WTC11 (cell line): ENCODE results near the gene TRIM5. TPM values are rescaled to one million over a fixed set of nuclear protein-coding genes. Genes with fewer than 3 reads are reported as not detected.

Source experiments
- ATAC-seq: fragments of 200-7000 bp; cut with Tn5 transposase; 2 replicates; pipeline ENCODE4 v1.10.0; 2021; ENCODE audit warnings: mild to moderate bottlenecking, moderate library complexity
- CTCF ChIA-PET: fragments of 300-600 bp; sonication (Branson Sonifier 250); formaldehyde crosslinking; loops from one replicate; lab custom pipeline; 2021; ENCODE audit warnings: antibody characterized with exemption; lab: Charles Lee
- POLR2A ChIA-PET: fragments of 350-600 bp; sonication (Branson Sonifier 250); formaldehyde crosslinking; loops from one replicate; lab custom pipeline; 2021; ENCODE audit warnings: antibody characterized with exemption; lab: Charles Lee
- DNase-seq: peaks from one replicate; pipeline ENCODE4 v3.0.0; 2021; ENCODE audit warnings: low spot score
- H3K27ac Mint-ChIP-seq: 2 replicates; pipeline ENCODE4 v1.8.0; 2021; ENCODE audit warnings: mixed read lengths
- H3K27me3 Mint-ChIP-seq: 2 replicates; pipeline ENCODE4 v1.8.0; 2021; ENCODE audit warnings: low read depth, mild to moderate bottlenecking, moderate library complexity, mixed read lengths
- H3K36me3 Mint-ChIP-seq: 2 replicates; pipeline ENCODE4 v1.8.0; 2021; ENCODE audit warnings: mixed read lengths
- H3K4me1 Mint-ChIP-seq: 2 replicates; pipeline ENCODE4 v1.8.0; 2022; ENCODE audit warnings: mixed read lengths
- H3K4me3 Mint-ChIP-seq: 2 replicates; pipeline ENCODE4 v1.8.0; 2021; ENCODE audit warnings: mild to moderate bottlenecking, moderate library complexity, mixed read lengths
- H3K9me3 Mint-ChIP-seq: 2 replicates; pipeline ENCODE4 v1.8.0; 2021; ENCODE audit warnings: mixed read lengths
- CREM ChIP-seq: sonication (generic); formaldehyde crosslinking; IDR thresholded peaks from 2 replicates; pipeline ENCODE4 v1.8.1; 2022; ENCODE audit warnings: mild to moderate bottlenecking, missing genetic modification reagents, moderate library complexity
- GTF2I ChIP-seq: fragments of 250-450 bp; sonication (Bioruptor Pico); conservative IDR thresholded peaks from 2 replicates; pipeline ENCODE4 v1.4.0; 2021; ENCODE audit warnings: mild to moderate bottlenecking
- IRF2 ChIP-seq: sonication (generic); formaldehyde crosslinking; IDR thresholded peaks from 2 replicates; pipeline ENCODE4 v1.8.0; 2022; ENCODE audit warnings: low read depth, missing genetic modification reagents, borderline replicate concordance
- JUN ChIP-seq: sonication (generic); formaldehyde crosslinking; IDR thresholded peaks from 2 replicates; pipeline ENCODE4 v1.8.0; 2023; ENCODE audit warnings: mild to moderate bottlenecking, missing genetic modification reagents
- KAT7 ChIP-seq: sonication (generic); formaldehyde crosslinking; IDR thresholded peaks from 2 replicates; pipeline ENCODE4 v1.8.1; 2023; ENCODE audit warnings: missing genetic modification reagents, mild to moderate bottlenecking, borderline replicate concordance
- MXD4 ChIP-seq: fragments of 250-450 bp; sonication (Bioruptor Pico); IDR thresholded peaks from 2 replicates; pipeline ENCODE4 v1.8.0; 2021; ENCODE audit warnings: mild to moderate bottlenecking, moderate library complexity, borderline replicate concordance
- MYBL2 ChIP-seq: sonication (generic); formaldehyde crosslinking; IDR thresholded peaks from 2 replicates; pipeline ENCODE4 v1.8.1; 2023; ENCODE audit warnings: mild to moderate bottlenecking, moderate library complexity, missing genetic modification reagents
- NFYB ChIP-seq: sonication (generic); formaldehyde crosslinking; conservative IDR thresholded peaks from 2 replicates; pipeline ENCODE4 v1.8.0; 2022; ENCODE audit warnings: low read depth, missing genetic modification reagents
- NR2C2 ChIP-seq: sonication (generic); formaldehyde crosslinking; IDR thresholded peaks from 2 replicates; pipeline ENCODE4 v1.8.0; 2022; ENCODE audit warnings: mild to moderate bottlenecking, missing genetic modification reagents
- NR3C1 ChIP-seq: sonication (generic); formaldehyde crosslinking; conservative IDR thresholded peaks from 2 replicates; pipeline ENCODE4 v1.8.1; 2023; ENCODE audit warnings: low read depth, mild to moderate bottlenecking, missing genetic modification reagents
- RORB ChIP-seq: fragments of 250-450 bp; sonication (Bioruptor Pico); IDR thresholded peaks from 2 replicates; pipeline ENCODE4 v1.9.0; 2021; ENCODE audit warnings: mild to moderate bottlenecking
- TCF7 ChIP-seq: sonication (generic); formaldehyde crosslinking; IDR thresholded peaks from 2 replicates; pipeline ENCODE4 v1.8.0; 2022; ENCODE audit warnings: mild to moderate bottlenecking, low read depth, missing genetic modification reagents, moderate library complexity
- TEAD1 ChIP-seq: sonication (generic); formaldehyde crosslinking; IDR thresholded peaks from 2 replicates; pipeline ENCODE4 v1.8.0; 2022; ENCODE audit warnings: mild to moderate bottlenecking, missing genetic modification reagents
- ZNF121 ChIP-seq: sonication (generic); formaldehyde crosslinking; IDR thresholded peaks from 2 replicates; pipeline ENCODE4 v1.8.0; 2023; ENCODE audit warnings: missing genetic modification reagents
- ZNF138 ChIP-seq: sonication (generic); formaldehyde crosslinking; conservative IDR thresholded peaks from 2 replicates; pipeline ENCODE4 v1.8.1; 2022; ENCODE audit warnings: mild to moderate bottlenecking, moderate library complexity, missing genetic modification reagents
- ZNF317 ChIP-seq: sonication (generic); formaldehyde crosslinking; IDR thresholded peaks from 2 replicates; pipeline ENCODE4 v1.8.1; 2023; ENCODE audit warnings: low read depth, mild to moderate bottlenecking, moderate library complexity, missing genetic modification reagents, borderline replicate concordance
- ZNF416 ChIP-seq: fragments of 250-450 bp; sonication (Bioruptor Pico); IDR thresholded peaks from 2 replicates; pipeline ENCODE4 v1.9.0; 2021; ENCODE audit warnings: mild to moderate bottlenecking, inconsistent platforms
- total RNA-seq: library from RNA; stranded (reverse); gene quantifications from 3 replicates; pipeline ENCODE4 v1.2.3, GENCODE V29; 2021
- TF ChIP-seq, protein P1 (sequence below): fragments of 200-600 bp; IDR thresholded peaks from 2 replicates; pipeline ENCODE4 v1.8.0; 2022; ENCODE audit warnings: antibody characterized with exemption
- TF ChIP-seq, protein P2 (sequence below): sonication (generic); formaldehyde crosslinking; IDR thresholded peaks from 2 replicates; pipeline ENCODE4 v1.8.1; 2022; ENCODE audit warnings: low read depth, mild to moderate bottlenecking, moderate library complexity, missing genetic modification reagents, borderline replicate concordance
- TF ChIP-seq, protein P3 (sequence below): fragments of 250-450 bp; sonication (Bioruptor Pico); IDR thresholded peaks from 2 replicates; pipeline ENCODE4 v1.8.0; 2021; ENCODE audit warnings: mild to moderate bottlenecking
- TF ChIP-seq, protein P4 (sequence below): sonication (generic); formaldehyde crosslinking; IDR thresholded peaks from 2 replicates; pipeline ENCODE4 v1.8.0; 2023; ENCODE audit warnings: missing genetic modification reagents, mild to moderate bottlenecking, borderline replicate concordance
- TF ChIP-seq, protein P5 (sequence below): fragments of 250-450 bp; sonication (Bioruptor Pico); IDR thresholded peaks from 2 replicates; pipeline ENCODE4 v1.9.0; 2021; ENCODE audit warnings: mild to moderate bottlenecking
- TF ChIP-seq, protein P6 (sequence below): fragments of 250-450 bp; sonication (Bioruptor Pico); conservative IDR thresholded peaks from 2 replicates; pipeline ENCODE4 v1.9.0; 2021; ENCODE audit warnings: mild to moderate bottlenecking

The TRIM5 gene
- total RNA-seq, 1 experiment from 2014 or later = 31.8 TPM

DNA sequence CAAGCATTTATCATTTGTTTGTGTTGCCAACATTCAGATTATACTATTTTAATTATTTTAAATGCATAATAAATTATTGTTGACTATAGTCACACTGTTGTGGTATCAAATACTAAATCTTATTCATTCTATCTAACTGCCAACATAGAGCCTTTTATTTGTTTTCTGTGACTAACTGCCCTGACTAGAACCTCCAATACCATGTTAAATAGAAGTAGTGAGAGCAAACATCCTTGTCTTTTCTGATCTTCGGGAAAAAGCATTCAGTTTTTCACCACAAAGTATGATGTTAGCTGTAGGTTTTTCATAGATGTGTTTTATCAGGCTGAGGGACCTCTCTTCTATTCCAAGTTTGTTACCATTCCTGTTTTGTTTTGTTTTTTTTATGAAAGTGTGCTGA lies 44.9 kb downstream of the TRIM5 start:
- ChIA-PET CTCF (no interaction called here), POLR2A (no interaction called here)
- ATAC-seq = no peak
- H3K27me3 Mint-ChIP-seq = no peaks in the 10 kb centered on the region
- no peak overlapping the region for H3K27ac Mint-ChIP-seq
- H3K9me3 Mint-ChIP-seq = no peaks in the 10 kb centered on the region
- H3K4me3 Mint-ChIP-seq = no peak overlapping the region
- no peak for DNase-seq
- TF ChIP-seq TEAD1 (CRISPR knock-in tag) (no peak), RORB (CRISPR knock-in tag) (no peak), NFYB (CRISPR knock-in tag) (no peak), MXD4 (CRISPR knock-in tag) (no peak), IRF2 (CRISPR knock-in tag) (no peak), MYBL2 (CRISPR knock-in tag) (no peak), ZNF416 (CRISPR knock-in tag) (no peak), ZNF121 (CRISPR knock-in tag) (no peak), JUN (no peak), GTF2I (CRISPR knock-in tag) (no peak), NR3C1 (CRISPR knock-in tag) (no peak), TCF7 (no peak)
- TF ChIP-seq, protein P1, sequence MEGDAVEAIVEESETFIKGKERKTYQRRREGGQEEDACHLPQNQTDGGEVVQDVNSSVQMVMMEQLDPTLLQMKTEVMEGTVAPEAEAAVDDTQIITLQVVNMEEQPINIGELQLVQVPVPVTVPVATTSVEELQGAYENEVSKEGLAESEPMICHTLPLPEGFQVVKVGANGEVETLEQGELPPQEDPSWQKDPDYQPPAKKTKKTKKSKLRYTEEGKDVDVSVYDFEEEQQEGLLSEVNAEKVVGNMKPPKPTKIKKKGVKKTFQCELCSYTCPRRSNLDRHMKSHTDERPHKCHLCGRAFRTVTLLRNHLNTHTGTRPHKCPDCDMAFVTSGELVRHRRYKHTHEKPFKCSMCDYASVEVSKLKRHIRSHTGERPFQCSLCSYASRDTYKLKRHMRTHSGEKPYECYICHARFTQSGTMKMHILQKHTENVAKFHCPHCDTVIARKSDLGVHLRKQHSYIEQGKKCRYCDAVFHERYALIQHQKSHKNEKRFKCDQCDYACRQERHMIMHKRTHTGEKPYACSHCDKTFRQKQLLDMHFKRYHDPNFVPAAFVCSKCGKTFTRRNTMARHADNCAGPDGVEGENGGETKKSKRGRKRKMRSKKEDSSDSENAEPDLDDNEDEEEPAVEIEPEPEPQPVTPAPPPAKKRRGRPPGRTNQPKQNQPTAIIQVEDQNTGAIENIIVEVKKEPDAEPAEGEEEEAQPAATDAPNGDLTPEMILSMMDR = no peak
- TF ChIP-seq, protein P2, sequence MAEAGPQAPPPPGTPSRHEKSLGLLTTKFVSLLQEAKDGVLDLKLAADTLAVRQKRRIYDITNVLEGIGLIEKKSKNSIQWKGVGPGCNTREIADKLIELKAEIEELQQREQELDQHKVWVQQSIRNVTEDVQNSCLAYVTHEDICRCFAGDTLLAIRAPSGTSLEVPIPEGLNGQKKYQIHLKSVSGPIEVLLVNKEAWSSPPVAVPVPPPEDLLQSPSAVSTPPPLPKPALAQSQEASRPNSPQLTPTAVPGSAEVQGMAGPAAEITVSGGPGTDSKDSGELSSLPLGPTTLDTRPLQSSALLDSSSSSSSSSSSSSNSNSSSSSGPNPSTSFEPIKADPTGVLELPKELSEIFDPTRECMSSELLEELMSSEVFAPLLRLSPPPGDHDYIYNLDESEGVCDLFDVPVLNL (CRISPR knock-in tag) = no peak
- TF ChIP-seq, protein P3, sequence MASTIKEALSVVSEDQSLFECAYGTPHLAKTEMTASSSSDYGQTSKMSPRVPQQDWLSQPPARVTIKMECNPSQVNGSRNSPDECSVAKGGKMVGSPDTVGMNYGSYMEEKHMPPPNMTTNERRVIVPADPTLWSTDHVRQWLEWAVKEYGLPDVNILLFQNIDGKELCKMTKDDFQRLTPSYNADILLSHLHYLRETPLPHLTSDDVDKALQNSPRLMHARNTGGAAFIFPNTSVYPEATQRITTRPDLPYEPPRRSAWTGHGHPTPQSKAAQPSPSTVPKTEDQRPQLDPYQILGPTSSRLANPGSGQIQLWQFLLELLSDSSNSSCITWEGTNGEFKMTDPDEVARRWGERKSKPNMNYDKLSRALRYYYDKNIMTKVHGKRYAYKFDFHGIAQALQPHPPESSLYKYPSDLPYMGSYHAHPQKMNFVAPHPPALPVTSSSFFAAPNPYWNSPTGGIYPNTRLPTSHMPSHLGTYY (CRISPR knock-in tag) = no peak
- TF ChIP-seq, protein P4, sequence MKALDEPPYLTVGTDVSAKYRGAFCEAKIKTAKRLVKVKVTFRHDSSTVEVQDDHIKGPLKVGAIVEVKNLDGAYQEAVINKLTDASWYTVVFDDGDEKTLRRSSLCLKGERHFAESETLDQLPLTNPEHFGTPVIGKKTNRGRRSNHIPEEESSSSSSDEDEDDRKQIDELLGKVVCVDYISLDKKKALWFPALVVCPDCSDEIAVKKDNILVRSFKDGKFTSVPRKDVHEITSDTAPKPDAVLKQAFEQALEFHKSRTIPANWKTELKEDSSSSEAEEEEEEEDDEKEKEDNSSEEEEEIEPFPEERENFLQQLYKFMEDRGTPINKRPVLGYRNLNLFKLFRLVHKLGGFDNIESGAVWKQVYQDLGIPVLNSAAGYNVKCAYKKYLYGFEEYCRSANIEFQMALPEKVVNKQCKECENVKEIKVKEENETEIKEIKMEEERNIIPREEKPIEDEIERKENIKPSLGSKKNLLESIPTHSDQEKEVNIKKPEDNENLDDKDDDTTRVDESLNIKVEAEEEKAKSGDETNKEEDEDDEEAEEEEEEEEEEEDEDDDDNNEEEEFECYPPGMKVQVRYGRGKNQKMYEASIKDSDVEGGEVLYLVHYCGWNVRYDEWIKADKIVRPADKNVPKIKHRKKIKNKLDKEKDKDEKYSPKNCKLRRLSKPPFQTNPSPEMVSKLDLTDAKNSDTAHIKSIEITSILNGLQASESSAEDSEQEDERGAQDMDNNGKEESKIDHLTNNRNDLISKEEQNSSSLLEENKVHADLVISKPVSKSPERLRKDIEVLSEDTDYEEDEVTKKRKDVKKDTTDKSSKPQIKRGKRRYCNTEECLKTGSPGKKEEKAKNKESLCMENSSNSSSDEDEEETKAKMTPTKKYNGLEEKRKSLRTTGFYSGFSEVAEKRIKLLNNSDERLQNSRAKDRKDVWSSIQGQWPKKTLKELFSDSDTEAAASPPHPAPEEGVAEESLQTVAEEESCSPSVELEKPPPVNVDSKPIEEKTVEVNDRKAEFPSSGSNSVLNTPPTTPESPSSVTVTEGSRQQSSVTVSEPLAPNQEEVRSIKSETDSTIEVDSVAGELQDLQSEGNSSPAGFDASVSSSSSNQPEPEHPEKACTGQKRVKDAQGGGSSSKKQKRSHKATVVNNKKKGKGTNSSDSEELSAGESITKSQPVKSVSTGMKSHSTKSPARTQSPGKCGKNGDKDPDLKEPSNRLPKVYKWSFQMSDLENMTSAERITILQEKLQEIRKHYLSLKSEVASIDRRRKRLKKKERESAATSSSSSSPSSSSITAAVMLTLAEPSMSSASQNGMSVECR (CRISPR knock-in tag) = no peak
- H3K36me3 Mint-ChIP-seq = no peaks in the 10 kb centered on the region
- no peaks in the 10 kb centered on the region for H3K4me1 Mint-ChIP-seq

DNA sequence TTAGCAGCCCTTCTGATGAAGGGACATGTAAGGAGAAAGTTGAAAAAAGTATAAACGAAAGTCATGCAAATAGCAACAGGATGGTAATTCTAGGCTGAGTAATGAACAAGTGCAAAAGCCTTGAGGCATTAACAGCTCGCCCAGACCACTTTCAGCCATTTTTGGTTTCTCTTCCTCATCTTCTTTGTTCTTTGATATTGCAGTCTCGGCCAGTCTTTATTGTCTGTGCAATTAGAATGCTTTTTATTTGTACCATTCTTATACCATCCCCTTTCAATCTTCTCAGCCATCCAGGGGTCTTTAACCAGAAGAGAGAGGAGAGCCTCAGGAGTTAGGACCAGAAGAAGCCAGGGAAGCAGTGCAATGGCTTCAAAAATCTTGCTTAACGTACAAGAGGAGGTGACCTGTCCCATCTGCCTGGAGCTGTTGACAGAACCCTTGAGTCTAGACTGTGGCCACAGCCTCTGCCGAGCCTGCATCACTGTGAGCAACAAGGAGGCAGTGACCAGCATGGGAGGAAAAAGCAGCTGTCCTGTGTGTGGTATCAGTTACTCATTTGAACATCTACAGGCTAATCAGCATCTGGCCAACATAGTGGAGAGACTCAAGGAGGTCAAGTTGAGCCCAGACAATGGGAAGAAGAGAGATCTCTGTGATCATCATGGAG lies 52.8 kb downstream of the TRIM5 start:
- DNase-seq (no peak), ATAC-seq (no peak)
- H3K4me3 Mint-ChIP-seq = no peak overlapping the region
- no peaks in the 10 kb centered on the region; the same call in 1 of the 2 replicates for H3K27me3 Mint-ChIP-seq
- H3K4me1 Mint-ChIP-seq = no peaks in the 10 kb centered on the region
- POLR2A ChIA-PET = no interaction called here
- peaks cover 3% of the 10 kb centered on the region for H3K36me3 Mint-ChIP-seq
- H3K27ac Mint-ChIP-seq = peak overlapping the region; percentile 61; the same call in 1 of the 2 replicates
- CTCF ChIA-PET = no interaction called here
- peaks cover 3% of the 10 kb centered on the region; the same call in 1 of the 2 replicates for H3K9me3 Mint-ChIP-seq
- TF ChIP-seq CREM (CRISPR knock-in tag) (no peak), KAT7 (CRISPR knock-in tag) (no peak), ZNF317 (CRISPR knock-in tag) (no peak), ZNF138 (CRISPR knock-in tag) (no peak), ZNF121 (CRISPR knock-in tag) (no peak), NR2C2 (CRISPR knock-in tag) (no peak)
- TF ChIP-seq, protein P3 (CRISPR knock-in tag) = no peak
- TF ChIP-seq, protein P5, sequence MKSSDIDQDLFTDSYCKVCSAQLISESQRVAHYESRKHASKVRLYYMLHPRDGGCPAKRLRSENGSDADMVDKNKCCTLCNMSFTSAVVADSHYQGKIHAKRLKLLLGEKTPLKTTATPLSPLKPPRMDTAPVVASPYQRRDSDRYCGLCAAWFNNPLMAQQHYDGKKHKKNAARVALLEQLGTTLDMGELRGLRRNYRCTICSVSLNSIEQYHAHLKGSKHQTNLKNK = no peak
- TF ChIP-seq, protein P6, sequence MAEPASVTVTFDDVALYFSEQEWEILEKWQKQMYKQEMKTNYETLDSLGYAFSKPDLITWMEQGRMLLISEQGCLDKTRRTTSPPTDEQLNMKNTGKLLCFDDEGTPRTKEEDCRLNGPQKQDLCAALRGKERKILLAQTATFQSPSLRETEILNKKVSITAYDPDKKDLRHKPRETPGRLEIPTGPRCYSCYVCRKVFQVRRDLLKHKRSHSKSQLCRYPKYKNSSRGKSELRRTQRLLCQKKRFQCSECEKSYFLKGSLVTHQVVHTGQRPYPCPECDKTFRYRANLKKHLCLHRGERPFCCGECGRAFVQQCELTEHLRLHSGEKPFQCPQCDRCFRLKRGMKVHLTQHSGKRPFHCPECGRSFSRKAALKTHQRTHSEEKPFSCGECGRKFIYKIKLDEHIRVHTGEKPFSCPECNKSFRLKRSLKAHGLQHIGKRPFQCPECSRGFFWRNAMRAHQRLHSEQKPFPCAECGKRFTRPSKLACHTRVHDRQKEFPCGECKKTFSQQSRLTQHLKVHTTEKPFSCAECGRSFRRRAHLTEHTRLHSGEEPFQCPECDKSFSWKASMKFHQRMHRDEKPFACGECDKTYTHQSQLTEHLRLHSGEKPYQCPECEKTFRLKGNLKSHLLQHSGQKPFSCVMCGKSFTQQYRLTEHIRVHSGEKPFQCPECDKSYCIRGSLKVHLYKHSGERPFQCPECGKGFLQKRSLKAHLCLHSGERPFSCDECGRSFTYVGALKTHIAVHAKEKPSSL (CRISPR knock-in tag) = no peak
